Mesothelial cell of epicardium (in vitro differentiated cells): ENCODE measurements around the gene BNC2. TPM values are rescaled to one million over a fixed set of nuclear protein-coding genes. Genes with fewer than 3 reads are reported as not detected.

ENCODE experiments used
- DNase-seq, 2 experiments: peaks; one replicate each; pipeline ENCODE4 v3.0.0; 2021; ENCODE audit warnings: low spot score in 2 of 2; ENCODE audit not compliant: unreplicated experiment in 2 of 2
- H3K27ac Mint-ChIP-seq: 2 replicates; pipeline ENCODE4 v1.8.0; 2021; ENCODE audit warnings: mixed read lengths
- H3K27me3 Mint-ChIP-seq: 2 replicates; pipeline ENCODE4 v1.8.0; 2021; ENCODE audit warnings: low read depth, mixed read lengths
- H3K36me3 Mint-ChIP-seq: 2 replicates; pipeline ENCODE4 v1.8.0; 2021; ENCODE audit warnings: mixed read lengths
- H3K4me1 Mint-ChIP-seq: 2 replicates; pipeline ENCODE4 v1.8.0; 2021; ENCODE audit warnings: mixed read lengths
- H3K4me3 Mint-ChIP-seq: 2 replicates; pipeline ENCODE4 v1.8.0; 2021; ENCODE audit warnings: mild to moderate bottlenecking, moderate library complexity, mixed read lengths
- H3K9me3 Mint-ChIP-seq: 2 replicates; pipeline ENCODE4 v1.8.0; 2021; ENCODE audit warnings: mixed read lengths
- CTCF ChIP-seq: fragments of 200-600 bp; sonication (generic); IDR thresholded peaks from one replicate; pipeline ENCODE4 v1.5.0; 2021; ENCODE audit warnings: antibody characterized with exemption; ENCODE audit not compliant: unreplicated experiment
- total RNA-seq: library from RNA; stranded (reverse); gene quantifications from 3 replicates; pipeline ENCODE4 v1.2.1, GENCODE V29; 2021

Gene BNC2
- total RNA-seq, 1 donor from 2014 or later = 45.1 TPM

GRCh38 chr9:16368237-16369087, 502.0 kb downstream of the BNC2 start:
- Mint-ChIP-seq H3K36me3 (no peaks in the 10 kb centered on the region), H3K27me3 (peaks cover 1% of the 10 kb centered on the region), H3K4me3 (no peak overlapping the region), H3K9me3 (peaks cover 7% of the 10 kb centered on the region), H3K27ac (no peak overlapping the region), H3K4me1 (peaks cover 15% of the 10 kb centered on the region)
- no peak for DNase-seq
- no peak for TF ChIP-seq CTCF

- no peak for DNase-seq
- no peak for TF ChIP-seq CTCF
- Mint-ChIP-seq H3K4me3 (no peak overlapping the region), H3K9me3 (peaks cover 7% of the 10 kb centered on the region), H3K27ac (no peak overlapping the region), H3K27me3 (peaks cover 1% of the 10 kb centered on the region), H3K4me1 (peaks cover 21% of the 10 kb centered on the region), H3K36me3 (no peaks in the 10 kb centered on the region)
Observed at GRCh38 chr9:16367605-16368231, 502.8 kb downstream of the BNC2 start.

GRCh38 chr9:16364347-16364746, 506.1 kb downstream of the BNC2 start:
- peaks cover under 1% of the 10 kb centered on the region for H3K27me3 Mint-ChIP-seq
- peaks cover 11% of the 10 kb centered on the region for H3K9me3 Mint-ChIP-seq
- no peaks in the 10 kb centered on the region for H3K36me3 Mint-ChIP-seq
- H3K4me1 Mint-ChIP-seq = peaks cover 21% of the 10 kb centered on the region
- no peak overlapping the region for H3K4me3 Mint-ChIP-seq
- DNase-seq = no peak
- H3K27ac Mint-ChIP-seq = no peak overlapping the region
- no peak for TF ChIP-seq CTCF

- H3K4me3 Mint-ChIP-seq = no peak overlapping the region
- no peaks in the 10 kb centered on the region for H3K27me3 Mint-ChIP-seq
- peaks cover 1% of the 10 kb centered on the region for H3K36me3 Mint-ChIP-seq
- peaks cover 21% of the 10 kb centered on the region for H3K4me1 Mint-ChIP-seq
- H3K27ac Mint-ChIP-seq = no peak overlapping the region
- DNase-seq = no peak
- no peak for TF ChIP-seq CTCF
- peaks cover 14% of the 10 kb centered on the region for H3K9me3 Mint-ChIP-seq
Observed at GRCh38 chr9:16363916-16364315, 506.6 kb downstream of the BNC2 start.

- Mint-ChIP-seq H3K27me3 (no peaks in the 10 kb centered on the region), H3K27ac (peak overlapping the region; percentile 27), H3K4me3 (no peak overlapping the region), H3K36me3 (peaks cover 1% of the 10 kb centered on the region), H3K4me1 (peaks cover 19% of the 10 kb centered on the region), H3K9me3 (peaks cover 14% of the 10 kb centered on the region)
- TF ChIP-seq CTCF = no peak
- DNase-seq = peak in 1 of 2 experiments; percentile 13
Observed at GRCh38 chr9:16363073-16363781, 507.2 kb downstream of the BNC2 start.
